Omental fat pad (tissue), 4 donors: ENCODE measurements around the gene PPP6R3. TPM values are rescaled to one million over a fixed set of nuclear protein-coding genes. Genes with fewer than 3 reads are reported as not detected.

ENCODE experiments used
- ATAC-seq: fragments of 150-250 bp; one replicate; pipeline ENCODE4 v1.9.1; 2016; ENCODE audit warnings: mild to moderate bottlenecking, moderate library complexity; ENCODE audit not compliant: low FRiP score
- DNase-seq: peaks from one replicate; pipeline ENCODE4 v3.0.0-alpha.2; 2019; ENCODE audit warnings: low spot score
- total RNA-seq, 4 donors: library from RNA; depleted of rRNA; stranded (reverse); fragments of >200 nt; gene quantifications; one replicate each; pipeline ENCODE4 v1.1.0, GENCODE V29; 2016
- TF ChIP-seq, protein P1 (sequence below), 3 donors: fragments of 450-650 bp; IDR thresholded peaks; one replicate each; pipeline ENCODE4 v1.5.1; 2016 to 2017; ENCODE audit warnings: antibody characterized with exemption in 3 of 3, mild to moderate bottlenecking in 3 of 3, moderate library complexity in 2 of 3

Gene PPP6R3
- 100 to 1,000 TPM; 104 to 137 (median 119) TPM for total RNA-seq

- TF ChIP-seq, protein P1, sequence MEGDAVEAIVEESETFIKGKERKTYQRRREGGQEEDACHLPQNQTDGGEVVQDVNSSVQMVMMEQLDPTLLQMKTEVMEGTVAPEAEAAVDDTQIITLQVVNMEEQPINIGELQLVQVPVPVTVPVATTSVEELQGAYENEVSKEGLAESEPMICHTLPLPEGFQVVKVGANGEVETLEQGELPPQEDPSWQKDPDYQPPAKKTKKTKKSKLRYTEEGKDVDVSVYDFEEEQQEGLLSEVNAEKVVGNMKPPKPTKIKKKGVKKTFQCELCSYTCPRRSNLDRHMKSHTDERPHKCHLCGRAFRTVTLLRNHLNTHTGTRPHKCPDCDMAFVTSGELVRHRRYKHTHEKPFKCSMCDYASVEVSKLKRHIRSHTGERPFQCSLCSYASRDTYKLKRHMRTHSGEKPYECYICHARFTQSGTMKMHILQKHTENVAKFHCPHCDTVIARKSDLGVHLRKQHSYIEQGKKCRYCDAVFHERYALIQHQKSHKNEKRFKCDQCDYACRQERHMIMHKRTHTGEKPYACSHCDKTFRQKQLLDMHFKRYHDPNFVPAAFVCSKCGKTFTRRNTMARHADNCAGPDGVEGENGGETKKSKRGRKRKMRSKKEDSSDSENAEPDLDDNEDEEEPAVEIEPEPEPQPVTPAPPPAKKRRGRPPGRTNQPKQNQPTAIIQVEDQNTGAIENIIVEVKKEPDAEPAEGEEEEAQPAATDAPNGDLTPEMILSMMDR (IDR thresholded peaks at IDR 0.05): no peak
- ATAC-seq: peak; percentile 47
These were observed at the start of gene PPP6R3 for GRCh38 chr11:68460741-68461574. Gene PPP6R3, plus strand, starts transcription at chr11:68460752. Its CDS starts 76,913 bp downstream, at chr11:68537665.

DNA sequence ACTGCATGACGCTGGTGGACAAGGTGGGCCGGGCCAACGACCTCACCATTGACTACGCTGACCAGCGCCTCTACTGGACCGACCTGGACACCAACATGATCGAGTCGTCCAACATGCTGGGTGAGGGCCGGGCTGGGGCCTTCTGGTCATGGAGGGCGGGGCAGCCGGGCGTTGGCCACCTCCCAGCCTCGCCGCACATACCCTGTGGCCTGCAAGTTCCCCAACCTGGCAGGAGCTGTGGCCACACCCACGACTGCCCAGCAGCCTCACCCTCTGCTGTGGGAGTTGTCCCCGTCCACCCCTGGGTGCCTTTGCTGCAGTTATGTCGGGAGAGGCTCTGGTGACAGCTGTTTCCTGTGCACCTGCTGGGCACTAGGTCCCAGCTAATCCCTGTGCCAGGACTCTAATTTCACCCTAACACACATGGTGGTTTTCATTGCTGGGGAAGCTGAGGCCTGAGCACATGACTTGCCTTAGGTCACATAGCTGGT lies 49.0 kb upstream of the PPP6R3 start:
- ATAC-seq (no peak), DNase-seq (no peak)
- TF ChIP-seq, protein P1 (IDR thresholded peaks at IDR 0.05): no peak

More at GRCh38 chr11:68460741-68461574, at the start of gene PPP6R3:
- no peak for DNase-seq

DNA sequence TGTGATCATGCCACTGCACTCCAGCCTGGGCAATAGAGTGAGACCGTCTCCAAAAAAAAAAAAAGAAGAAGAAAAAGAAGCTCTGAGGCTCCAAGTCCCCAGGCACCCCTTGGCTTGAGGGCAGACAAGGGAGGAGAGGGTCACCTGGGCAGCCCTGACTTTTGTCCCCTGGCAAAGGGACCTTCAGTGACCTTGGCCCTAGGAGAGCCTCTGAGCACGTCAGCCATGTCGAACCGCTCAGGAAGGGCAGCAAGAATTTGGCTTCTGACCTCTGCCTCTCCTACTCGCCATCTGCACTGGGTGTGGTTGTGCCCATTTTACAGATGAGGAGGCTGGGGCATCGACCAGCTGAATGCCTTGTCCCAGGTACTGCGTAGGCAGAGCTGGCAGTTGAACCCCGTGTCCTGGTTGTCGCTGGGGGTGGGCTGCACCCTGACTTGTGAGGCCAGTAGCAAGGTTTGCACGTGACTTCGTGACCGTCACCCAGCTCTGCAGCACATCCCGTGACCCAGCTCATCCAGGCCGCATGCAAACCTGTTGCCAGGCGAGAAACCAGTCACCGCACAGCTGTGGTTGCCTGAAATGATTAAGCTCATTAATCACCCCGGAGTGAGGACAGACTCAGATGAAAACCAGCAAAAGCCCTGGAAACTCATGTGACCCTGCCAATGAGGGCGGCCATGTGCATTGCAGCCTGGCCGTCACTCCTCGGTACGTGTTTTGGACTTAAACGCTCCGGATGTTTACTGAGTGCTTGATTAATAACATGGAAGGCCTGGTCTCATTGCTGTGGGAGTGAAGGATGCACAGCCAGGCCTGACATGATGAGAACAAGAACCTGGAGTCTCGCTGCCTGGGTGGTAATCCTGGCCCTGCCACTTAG lies 47.7 kb upstream of the PPP6R3 start:
- no peak for DNase-seq
- no peak for ATAC-seq
- TF ChIP-seq, protein P1 (IDR thresholded peaks at IDR 0.05): no peak

DNA sequence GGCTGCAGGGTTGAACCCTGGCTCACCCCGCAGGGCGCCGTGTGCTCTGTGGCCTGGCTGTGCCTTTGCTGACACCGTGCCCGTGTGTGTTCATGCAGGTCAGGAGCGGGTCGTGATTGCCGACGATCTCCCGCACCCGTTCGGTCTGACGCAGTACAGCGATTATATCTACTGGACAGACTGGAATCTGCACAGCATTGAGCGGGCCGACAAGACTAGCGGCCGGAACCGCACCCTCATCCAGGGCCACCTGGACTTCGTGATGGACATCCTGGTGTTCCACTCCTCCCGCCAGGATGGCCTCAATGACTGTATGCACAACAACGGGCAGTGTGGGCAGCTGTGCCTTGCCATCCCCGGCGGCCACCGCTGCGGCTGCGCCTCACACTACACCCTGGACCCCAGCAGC lies 47.0 kb upstream of the PPP6R3 start:
- no peak for ATAC-seq
- TF ChIP-seq, protein P1 (IDR thresholded peaks at IDR 0.05): no peak
- no peak for DNase-seq

GRCh38 chr11:68414496-68415221 lies 45.9 kb upstream of the PPP6R3 start:
- DNase-seq (no peak), ATAC-seq (no peak)
- TF ChIP-seq, protein P1 (IDR thresholded peaks at IDR 0.05): no peak

- TF ChIP-seq, protein P1 (IDR thresholded peaks at IDR 0.05): no peak
- no peak for DNase-seq
- ATAC-seq: no peak
These were observed 44.4 kb upstream of the PPP6R3 start for GRCh38 chr11:68416070-68416578.
